ENCODE measurements around the gene HSPA6.

HSPA6 gene

GRCh38 chr1:161497961-161498360 lies 26.4 kb upstream of the HSPA6 start:
- H3K4me1 Mint-ChIP-seq (ENCODE audit: low read depth): peaks cover 15% of the 10 kb centered on the region

GRCh38 chr1:161498646-161499045 lies 25.7 kb upstream of the HSPA6 start:
- H3K27ac Mint-ChIP-seq: no peak overlapping the region
- H3K9me3 Mint-ChIP-seq: no peaks in the 10 kb centered on the region
- no peaks in the 10 kb centered on the region for H3K36me3 Mint-ChIP-seq (ENCODE audit: low read depth)
- peaks cover 15% of the 10 kb centered on the region for H3K4me1 Mint-ChIP-seq (ENCODE audit: low read depth)
- H3K27me3 Mint-ChIP-seq (ENCODE audit: low read depth): peaks cover 56% of the 10 kb centered on the region
- DNase-seq (ENCODE audit: low spot score): no peak
- no peak overlapping the region for H3K4me3 Mint-ChIP-seq

More at GRCh38 chr1:161497961-161498360, 26.4 kb upstream of the HSPA6 start:
- Mint-ChIP-seq H3K4me3 (no peak overlapping the region), H3K36me3 (ENCODE audit: low read depth) (no peaks in the 10 kb centered on the region), H3K9me3 (no peaks in the 10 kb centered on the region), H3K27ac (no peak overlapping the region), H3K27me3 (ENCODE audit: low read depth) (peaks cover 57% of the 10 kb centered on the region)
- no peak for DNase-seq (ENCODE audit: low spot score)

GRCh38 chr1:161499099-161500039 lies 25.0 kb upstream of the HSPA6 start:
- no peak for DNase-seq (ENCODE audit: low spot score)
- H3K4me1 Mint-ChIP-seq (ENCODE audit: low read depth): peaks cover 15% of the 10 kb centered on the region
- H3K36me3 Mint-ChIP-seq (ENCODE audit: low read depth): no peaks in the 10 kb centered on the region
- no peaks in the 10 kb centered on the region for H3K9me3 Mint-ChIP-seq
- peaks cover 53% of the 10 kb centered on the region for H3K27me3 Mint-ChIP-seq (ENCODE audit: low read depth)
- no peak overlapping the region for H3K27ac Mint-ChIP-seq
- H3K4me3 Mint-ChIP-seq: peak overlapping the region; percentile 19

GRCh38 chr1:161501234-161501633 lies 23.1 kb upstream of the HSPA6 start:
- H3K27me3 Mint-ChIP-seq (ENCODE audit: low read depth): peaks cover 47% of the 10 kb centered on the region
- no peak overlapping the region for H3K27ac Mint-ChIP-seq
- no peaks in the 10 kb centered on the region for H3K9me3 Mint-ChIP-seq
- no peak for DNase-seq (ENCODE audit: low spot score)
- H3K36me3 Mint-ChIP-seq (ENCODE audit: low read depth): no peaks in the 10 kb centered on the region
- peaks cover 18% of the 10 kb centered on the region for H3K4me1 Mint-ChIP-seq (ENCODE audit: low read depth)
- no peak overlapping the region for H3K4me3 Mint-ChIP-seq

GRCh38 chr1:161502181-161502580 lies 22.2 kb upstream of the HSPA6 start:
- no peak overlapping the region for H3K27ac Mint-ChIP-seq
- peaks cover 47% of the 10 kb centered on the region for H3K27me3 Mint-ChIP-seq (ENCODE audit: low read depth)
- H3K36me3 Mint-ChIP-seq (ENCODE audit: low read depth): no peaks in the 10 kb centered on the region
- peaks cover 25% of the 10 kb centered on the region for H3K4me1 Mint-ChIP-seq (ENCODE audit: low read depth)
- H3K4me3 Mint-ChIP-seq: no peak overlapping the region
- DNase-seq (ENCODE audit: low spot score): no peak
- no peaks in the 10 kb centered on the region for H3K9me3 Mint-ChIP-seq

- Mint-ChIP-seq H3K27me3 (ENCODE audit: low read depth) (peaks cover 48% of the 10 kb centered on the region), H3K36me3 (ENCODE audit: low read depth) (no peaks in the 10 kb centered on the region), H3K4me1 (ENCODE audit: low read depth) (peaks cover 25% of the 10 kb centered on the region), H3K9me3 (no peaks in the 10 kb centered on the region), H3K27ac (no peak overlapping the region), H3K4me3 (no peak overlapping the region)
- no peak for DNase-seq (ENCODE audit: low spot score)
Observed at GRCh38 chr1:161502641-161503393, 21.5 kb upstream of the HSPA6 start.

GRCh38 chr1:161503394-161503748 lies 21.0 kb upstream of the HSPA6 start:
- no peak overlapping the region for H3K4me3 Mint-ChIP-seq
- DNase-seq (ENCODE audit: low spot score): no peak
- H3K36me3 Mint-ChIP-seq (ENCODE audit: low read depth): no peaks in the 10 kb centered on the region
- no peak overlapping the region for H3K27ac Mint-ChIP-seq
- peaks cover 47% of the 10 kb centered on the region for H3K27me3 Mint-ChIP-seq (ENCODE audit: low read depth)
- peaks cover 24% of the 10 kb centered on the region for H3K4me1 Mint-ChIP-seq (ENCODE audit: low read depth)
- H3K9me3 Mint-ChIP-seq: no peaks in the 10 kb centered on the region

- Mint-ChIP-seq H3K27me3 (ENCODE audit: low read depth) (peaks cover 34% of the 10 kb centered on the region), H3K36me3 (ENCODE audit: low read depth) (no peaks in the 10 kb centered on the region), H3K27ac (no peak overlapping the region), H3K4me1 (ENCODE audit: low read depth) (peaks cover 13% of the 10 kb centered on the region), H3K9me3 (no peaks in the 10 kb centered on the region), H3K4me3 (no peak overlapping the region)
- DNase-seq (ENCODE audit: low spot score): no peak
Observed at GRCh38 chr1:161505686-161506085, 18.7 kb upstream of the HSPA6 start.

- Mint-ChIP-seq H3K4me3 (no peak overlapping the region), H3K9me3 (no peaks in the 10 kb centered on the region), H3K27ac (no peak overlapping the region)
Observed at GRCh38 chr1:161506336-161507223, 17.8 kb upstream of the HSPA6 start.

GRCh38 chr1:161510477-161510876 lies 13.9 kb upstream of the HSPA6 start:
- H3K27ac Mint-ChIP-seq: no peak overlapping the region
- DNase-seq (ENCODE audit: low spot score): no peak
- no peaks in the 10 kb centered on the region for H3K9me3 Mint-ChIP-seq
- no peak overlapping the region for H3K4me3 Mint-ChIP-seq
- peaks cover 14% of the 10 kb centered on the region for H3K4me1 Mint-ChIP-seq (ENCODE audit: low read depth)
- no peaks in the 10 kb centered on the region for H3K36me3 Mint-ChIP-seq (ENCODE audit: low read depth)
- peaks cover 10% of the 10 kb centered on the region for H3K27me3 Mint-ChIP-seq (ENCODE audit: low read depth)

More at GRCh38 chr1:161506336-161507223, 17.8 kb upstream of the HSPA6 start:
- no peak for DNase-seq (ENCODE audit: low spot score)
- Mint-ChIP-seq H3K4me1 (ENCODE audit: low read depth) (peaks cover 13% of the 10 kb centered on the region), H3K27me3 (ENCODE audit: low read depth) (peaks cover 27% of the 10 kb centered on the region), H3K36me3 (ENCODE audit: low read depth) (no peaks in the 10 kb centered on the region)

- H3K27ac Mint-ChIP-seq: no peak overlapping the region
Observed at GRCh38 chr1:161511018-161511755, 13.2 kb upstream of the HSPA6 start.

GRCh38 chr1:161511756-161512060 lies 12.6 kb upstream of the HSPA6 start:
- Mint-ChIP-seq H3K4me3 (no peak overlapping the region), H3K36me3 (ENCODE audit: low read depth) (no peaks in the 10 kb centered on the region), H3K27me3 (ENCODE audit: low read depth) (peaks cover 4% of the 10 kb centered on the region), H3K9me3 (no peaks in the 10 kb centered on the region), H3K4me1 (ENCODE audit: low read depth) (peaks cover 8% of the 10 kb centered on the region), H3K27ac (no peak overlapping the region)
- no peak for DNase-seq (ENCODE audit: low spot score)

More at GRCh38 chr1:161511018-161511755, 13.2 kb upstream of the HSPA6 start:
- Mint-ChIP-seq H3K9me3 (no peaks in the 10 kb centered on the region), H3K4me3 (no peak overlapping the region), H3K36me3 (ENCODE audit: low read depth) (no peaks in the 10 kb centered on the region), H3K27me3 (ENCODE audit: low read depth) (peaks cover 10% of the 10 kb centered on the region), H3K4me1 (ENCODE audit: low read depth) (peaks cover 13% of the 10 kb centered on the region)
- DNase-seq (ENCODE audit: low spot score): no peak

All from T-helper 2 cell treated with Interferon-gamma antibody and Interleukin-4, amounts not matched to agents 5 μg/mL and 100 μg/mL, for 36 hours (primary cell).